Putamen (tissue), 1 donor: Measurements from ENCODE around the gene DTX3L.
A peak's percentile ranks its signal among the peaks of the same experiment; 100 is the strongest.
"Not testable (repeated sequence)": the region's sequence is repeated elsewhere in the genome, so short reads cannot be mapped to it uniquely, and the experiment has no call there.

ENCODE experiments used
- DNase-seq: peaks from one replicate; pipeline ENCODE4 v3.0.0-alpha.2; 2016; ENCODE audit warnings: low spot score

The DTX3L gene

DNA sequence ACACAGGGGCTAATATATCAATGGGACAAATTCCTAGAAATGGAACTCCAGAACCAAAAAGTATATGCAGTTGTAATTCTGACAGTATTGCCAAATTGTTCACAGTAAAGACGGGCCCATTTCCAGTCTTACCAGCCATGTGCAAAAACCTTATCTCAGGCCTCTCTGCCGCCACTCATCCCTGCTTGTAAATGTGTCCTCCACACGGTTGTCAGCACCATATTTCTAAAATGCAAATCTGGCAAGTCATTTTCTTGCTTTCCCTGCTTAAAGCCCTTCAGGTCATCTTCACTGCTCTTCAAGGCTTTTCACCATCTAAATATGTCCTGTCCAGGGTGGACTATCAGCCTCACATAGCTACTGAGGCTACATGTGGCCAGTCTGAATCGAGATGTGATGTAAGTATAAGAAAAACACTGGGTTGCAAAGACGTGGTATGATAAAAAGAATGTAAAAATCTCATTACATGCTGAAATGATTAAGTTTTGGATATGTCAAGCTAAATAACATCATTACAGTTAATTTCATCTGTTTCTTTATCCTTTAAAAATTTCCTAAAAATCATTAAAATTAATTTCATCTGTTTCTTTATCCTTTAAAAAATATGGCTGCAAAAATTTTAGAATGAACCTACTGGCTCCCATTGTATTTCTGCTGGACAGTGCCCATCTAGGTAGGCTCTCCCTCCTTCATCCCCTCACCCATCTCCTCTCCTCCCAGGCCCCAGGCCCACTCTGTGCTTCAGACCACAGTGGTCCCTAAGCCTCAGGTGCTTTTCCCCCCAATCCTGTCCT is 1.0 kb upstream of the DTX3L start:
- DNase-seq = no peak

DNA sequence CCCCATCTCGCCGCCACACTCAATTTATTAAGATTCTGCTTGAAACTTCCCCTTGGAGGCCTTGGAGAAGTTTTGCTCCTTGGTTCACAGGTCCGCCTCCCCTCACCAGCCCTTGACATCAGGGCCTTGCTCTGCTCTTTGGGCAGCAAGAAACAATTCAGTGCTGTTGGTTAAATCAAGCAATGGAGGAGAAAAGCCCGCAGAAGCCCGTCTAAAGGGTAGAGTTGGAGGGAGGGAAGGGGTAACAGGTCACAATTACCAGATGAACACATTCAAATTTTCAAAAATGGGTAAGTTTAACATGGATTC is 467 bp upstream of the DTX3L start:
- no peak for DNase-seq

- DNase-seq = not testable (repeated sequence)
Observed at GRCh38 chr3:122568131-122568530, 4.0 kb downstream of the DTX3L start.

DNA sequence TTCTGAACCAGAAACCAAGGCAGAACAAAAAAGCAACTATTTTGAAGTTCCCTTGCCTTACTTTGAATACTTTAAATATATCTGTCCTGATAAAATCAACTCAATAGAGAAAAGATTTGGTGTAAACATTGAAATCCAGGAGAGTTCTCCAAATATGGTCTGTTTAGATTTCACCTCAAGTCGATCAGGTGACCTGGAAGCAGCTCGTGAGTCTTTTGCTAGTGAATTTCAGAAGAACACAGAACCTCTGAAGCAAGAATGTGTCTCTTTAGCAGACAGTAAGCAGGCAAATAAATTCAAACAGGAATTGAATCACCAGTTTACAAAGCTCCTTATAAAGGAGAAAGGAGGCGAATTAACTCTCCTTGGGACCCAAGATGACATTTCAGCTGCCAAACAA is 4.6 kb downstream of the DTX3L start:
- no peak for DNase-seq

- no peak for DNase-seq
Observed at GRCh38 chr3:122572940-122573412, 8.8 kb downstream of the DTX3L start.

DNA sequence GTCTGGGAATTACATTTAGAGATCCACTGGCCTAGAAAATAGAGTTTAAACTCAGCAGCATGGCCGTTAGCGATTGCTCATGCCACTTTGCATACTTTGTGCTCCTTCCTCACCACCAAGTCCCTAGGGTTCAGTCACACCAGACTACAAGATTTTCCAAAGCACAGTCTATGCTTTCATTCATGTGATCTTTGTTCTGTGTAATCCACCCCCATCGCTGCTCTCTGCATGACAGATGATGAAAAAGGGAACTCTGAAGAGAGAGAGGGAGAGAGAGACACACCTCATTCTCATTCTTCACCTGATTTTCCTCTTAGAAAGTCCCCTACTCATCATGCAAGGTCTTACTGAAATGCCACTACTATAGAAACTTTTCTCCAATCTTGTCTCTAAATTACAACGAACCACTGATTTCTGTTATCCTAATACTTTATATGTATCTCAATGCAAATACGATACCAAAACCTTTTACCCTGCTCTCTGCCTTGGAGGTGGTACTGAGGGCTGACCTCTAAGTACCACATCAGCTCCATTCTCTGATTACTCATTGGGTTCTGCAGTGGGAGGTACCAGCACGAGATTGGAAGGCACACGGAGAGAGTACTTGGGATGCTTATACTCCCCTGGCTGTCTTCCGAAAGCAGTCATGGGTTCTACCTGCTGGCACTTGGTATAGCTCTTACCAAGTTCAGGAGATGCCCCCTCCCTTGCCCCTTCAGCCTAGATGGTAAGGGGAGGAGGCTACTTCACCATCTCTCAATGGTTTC is 12.2 kb downstream of the DTX3L start:
- DNase-seq = no peak

GRCh38 chr3:122577409-122578031 is 13.4 kb downstream of the DTX3L start, which contains the start of gene PARP15:
PARP15 (plus strand) TSS chr3:122577650; CDS start chr3:122577668, 18 bp downstream.
- DNase-seq = no peak

DNA sequence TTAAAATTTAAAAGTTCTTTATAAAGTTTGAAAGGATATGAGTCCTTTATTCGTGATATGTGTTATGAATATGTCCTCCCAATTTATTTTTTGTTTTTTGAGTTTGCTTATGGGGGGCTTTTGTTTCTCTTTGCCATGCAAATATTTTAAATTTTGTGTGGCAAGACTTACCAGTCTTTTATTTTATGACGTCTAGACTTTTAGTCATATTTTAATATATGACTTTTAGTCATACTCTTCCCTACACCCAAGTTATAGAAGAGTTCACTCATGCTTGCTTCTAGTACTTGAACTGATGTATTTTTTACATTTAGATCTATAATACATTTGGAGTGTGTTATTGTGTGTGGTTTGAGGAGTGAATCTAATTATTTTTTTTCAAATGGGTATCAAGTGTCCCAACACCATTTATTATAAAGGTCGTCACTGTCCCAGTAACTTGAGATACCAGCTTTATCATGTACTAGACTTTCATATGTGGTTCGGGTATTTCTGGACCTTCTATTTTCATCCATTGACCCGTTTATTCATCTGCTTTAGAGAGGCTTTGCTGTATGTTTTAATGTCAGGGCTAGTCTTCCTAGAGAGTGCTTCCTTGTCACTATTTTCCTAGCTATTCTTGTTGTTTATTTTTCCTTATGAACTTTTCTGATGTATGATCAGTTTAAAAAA is 14.1 kb downstream of the DTX3L start:
- no peak for DNase-seq

GRCh38 chr3:122580470-122580869 is 16.3 kb downstream of the DTX3L start:
- DNase-seq = no peak

- DNase-seq = no peak
Observed at GRCh38 chr3:122581622-122582021, 17.5 kb downstream of the DTX3L start.

GRCh38 chr3:122582390-122582789 is 18.3 kb downstream of the DTX3L start:
- DNase-seq = no peak

- no peak for DNase-seq
Observed at GRCh38 chr3:122586098-122586497, 22.0 kb downstream of the DTX3L start.

- DNase-seq = no peak
Observed at GRCh38 chr3:122586773-122587485, 22.8 kb downstream of the DTX3L start.

DNA sequence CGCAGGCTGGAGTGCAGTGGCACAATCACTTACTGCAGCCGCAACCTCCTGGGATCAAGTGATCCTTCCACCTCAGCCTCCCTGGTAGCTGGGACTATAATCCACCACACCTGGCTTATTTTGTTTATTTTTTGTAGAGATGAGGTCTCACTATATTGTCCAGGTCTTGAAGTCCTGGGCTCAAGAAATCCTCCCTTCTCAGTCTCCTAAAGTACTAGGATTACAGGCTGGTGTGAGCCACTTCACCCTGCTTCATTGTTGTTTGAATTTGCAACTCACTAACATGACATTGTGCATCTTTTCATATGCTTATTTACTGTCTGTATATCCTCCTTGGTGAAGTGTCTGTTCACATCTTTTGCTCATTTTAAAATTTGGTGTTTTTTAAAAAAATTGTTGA is 23.4 kb downstream of the DTX3L start:
- DNase-seq = no peak

DNA sequence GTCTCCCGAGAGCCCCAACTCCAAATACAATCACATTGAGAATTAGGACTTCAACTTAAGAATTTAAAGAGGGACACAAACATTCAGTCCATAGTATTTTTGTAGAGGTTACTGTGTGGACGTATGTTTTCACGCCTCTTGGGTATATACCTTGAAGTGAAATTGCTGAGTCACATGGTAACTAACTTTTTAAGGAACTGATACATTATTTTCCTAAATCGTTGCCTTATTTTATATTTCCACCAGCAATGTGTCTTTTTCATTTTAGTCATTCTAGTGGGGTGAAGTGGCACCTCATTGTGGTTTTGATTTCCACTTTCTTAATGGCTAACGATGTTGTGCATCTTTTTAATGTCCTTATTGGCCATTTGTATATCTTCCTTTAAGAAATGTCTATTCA is 25.2 kb downstream of the DTX3L start:
- no peak for DNase-seq

DNA sequence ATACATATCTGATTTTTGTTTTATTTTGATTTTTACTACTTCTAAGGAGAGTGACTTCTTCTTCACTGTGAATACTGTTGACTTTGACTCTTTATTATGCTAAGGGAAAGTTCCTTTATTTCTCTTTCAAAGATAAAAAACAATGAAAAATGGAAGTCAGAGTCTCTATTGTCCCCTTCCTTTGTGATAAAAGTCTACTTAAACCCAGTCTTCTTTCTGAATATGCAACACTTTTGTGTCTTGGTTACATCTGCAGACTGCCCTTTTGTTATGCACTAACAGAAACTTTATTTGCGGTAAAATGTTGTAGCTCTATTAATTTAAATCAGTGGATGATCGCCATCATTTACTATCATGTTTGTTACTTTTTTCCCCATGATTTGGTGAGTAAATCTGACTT is 26.5 kb downstream of the DTX3L start:
- DNase-seq = no peak

DNA sequence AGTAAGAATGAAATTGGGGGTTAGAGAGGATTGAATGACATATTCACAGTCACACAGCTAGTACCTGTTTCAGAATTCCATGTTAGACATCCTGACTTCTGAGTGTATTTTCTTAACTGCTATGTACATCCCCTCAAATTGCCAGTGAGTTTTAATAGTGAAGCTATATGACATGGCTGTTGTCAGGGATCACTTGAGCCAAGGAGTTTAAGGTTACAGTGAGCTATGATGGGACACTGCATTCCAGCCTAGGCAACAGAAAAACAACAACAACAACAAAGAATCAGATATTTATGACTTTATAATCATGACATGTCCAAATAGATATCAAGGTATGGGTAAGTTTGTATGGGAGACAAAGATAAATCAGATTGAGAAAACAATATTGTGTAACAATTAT is 29.9 kb downstream of the DTX3L start:
- no peak for DNase-seq

- DNase-seq = no peak
Observed at GRCh38 chr3:122598151-122598550, 34.0 kb downstream of the DTX3L start.

DNA sequence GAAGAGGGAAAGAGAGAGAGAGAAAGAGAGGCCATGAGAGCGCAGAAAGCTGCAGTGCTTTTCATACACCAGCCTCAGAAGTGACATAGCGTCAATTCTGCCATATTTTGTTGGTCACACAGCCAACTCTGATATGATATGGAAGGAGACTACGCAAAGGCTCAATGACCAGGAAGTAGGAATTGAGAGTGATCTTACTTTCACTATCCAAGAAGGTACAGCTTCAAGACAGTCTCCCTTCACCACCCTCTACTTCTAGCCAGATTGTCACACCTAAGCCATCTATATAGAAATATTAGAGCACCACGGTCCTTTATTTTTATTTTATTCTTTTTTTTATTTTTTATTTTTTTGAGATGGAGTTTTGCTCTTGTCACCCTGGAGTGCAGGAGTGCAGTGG is 34.4 kb downstream of the DTX3L start:
- no peak for DNase-seq

- peak; percentile 51 for DNase-seq
Observed at GRCh38 chr3:122602011-122602710, 38.0 kb downstream of the DTX3L start.

DNA sequence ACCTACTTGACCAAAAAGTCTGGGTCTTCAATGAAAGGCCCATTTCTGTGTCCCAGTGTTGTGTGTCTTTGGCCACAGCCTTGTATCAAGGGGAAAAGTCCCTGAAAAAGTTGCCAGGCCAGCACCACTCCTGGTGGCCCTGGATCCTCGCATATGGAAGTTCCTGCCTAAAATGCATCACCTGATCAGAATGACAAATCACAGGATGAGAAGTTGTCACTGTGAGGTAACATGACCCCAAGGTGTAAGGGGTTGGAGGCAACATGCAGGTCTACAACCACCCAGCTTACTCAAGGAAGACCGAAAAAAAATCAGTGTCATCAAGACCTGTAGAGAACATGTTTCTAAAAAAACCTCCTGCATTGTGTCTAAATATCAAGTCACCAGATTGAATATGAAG is 38.9 kb downstream of the DTX3L start:
- no peak for DNase-seq
